Right renal cortex interstitium (tissue), 3 donors: ENCODE data around the gene OR51A7. TPM values are rescaled to one million over a fixed set of nuclear protein-coding genes. Genes with fewer than 3 reads are reported as not detected.
"Not testable (repeated sequence)": the region's sequence is repeated elsewhere in the genome, so short reads cannot be mapped to it uniquely, and the experiment has no call there.

ENCODE experiments used
- DNase-seq, 3 donors: peaks; one replicate each; pipeline ENCODE4 v3.0.0-alpha.2; 2013; ENCODE audit warnings: low read depth in 3 of 3, low spot score in 2 of 3
- polyA plus RNA-seq, 3 donors: library from polyadenylated mRNA; unstranded; fragments of 120-200 nt; gene quantifications; one replicate each; pipeline ENCODE4 v1.2.1, GENCODE V29; 2013; ENCODE audit not compliant: insufficient read length in 3 of 3

The OR51A7 gene
- not detected for polyA plus RNA-seq

- no peak for DNase-seq
These were observed at the start of gene OR51A7 for GRCh38 chr11:4903484-4903883. TSS of gene OR51A7 (plus strand) at chr11:4903783. CDS start at chr11:4907370, 3,587 bp downstream.

GRCh38 chr11:4854286-4854685, 49.3 kb upstream of the OR51A7 start:
- not testable (repeated sequence) for DNase-seq

- DNase-seq = no peak
These were observed 40.9 kb upstream of the OR51A7 start for GRCh38 chr11:4862447-4863236.

- no peak for DNase-seq
These were observed 39.7 kb upstream of the OR51A7 start for GRCh38 chr11:4863876-4864275.

GRCh38 chr11:4865855-4866254, 37.7 kb upstream of the OR51A7 start:
- DNase-seq = no peak

- no peak for DNase-seq
These were observed 22.4 kb upstream of the OR51A7 start for GRCh38 chr11:4881188-4881587.

GRCh38 chr11:4881860-4882500, 21.6 kb upstream of the OR51A7 start, which contains the start of gene OR51T1:
TSS of gene OR51T1 (plus strand) at chr11:4881900. CDS start at chr11:4881900, 0 bp downstream.
- no peak for DNase-seq

- DNase-seq = no peak
These were observed 21.0 kb upstream of the OR51A7 start for GRCh38 chr11:4882543-4882942.

GRCh38 chr11:4884361-4884760, 19.2 kb upstream of the OR51A7 start:
- DNase-seq = no peak

GRCh38 chr11:4886186-4886585, 17.4 kb upstream of the OR51A7 start:
- no peak for DNase-seq

GRCh38 chr11:4887591-4887990, 16.0 kb upstream of the OR51A7 start:
- no peak for DNase-seq

GRCh38 chr11:4890279-4890678, 13.3 kb upstream of the OR51A7 start:
- DNase-seq = no peak

- DNase-seq = no peak
These were observed 11.5 kb upstream of the OR51A7 start for GRCh38 chr11:4891996-4892640.

GRCh38 chr11:4916581-4916980, 13.0 kb downstream of the OR51A7 start:
- DNase-seq = peak in 1 of 3 donors; percentile 4

- DNase-seq = no peak
These were observed 15.7 kb downstream of the OR51A7 start, which contains the start of gene OR51G2 for GRCh38 chr11:4919250-4919649. TSS of gene OR51G2 (minus strand) at chr11:4919350. CDS start at chr11:4915663, 3,687 bp downstream.

GRCh38 chr11:4921796-4922195, 18.2 kb downstream of the OR51A7 start:
- no peak for DNase-seq

GRCh38 chr11:4922304-4922703, 18.7 kb downstream of the OR51A7 start:
- DNase-seq = no peak

GRCh38 chr11:4924239-4924638, 20.7 kb downstream of the OR51A7 start, which contains the start of gene OR51G1:
TSS of gene OR51G1 (minus strand) at chr11:4924339. CDS start at chr11:4924339, 0 bp downstream.
- DNase-seq = no peak

GRCh38 chr11:4926608-4927007, 23.0 kb downstream of the OR51A7 start:
- no peak for DNase-seq

- no peak for DNase-seq
These were observed 29.2 kb downstream of the OR51A7 start for GRCh38 chr11:4932751-4933150.

- DNase-seq = no peak
These were observed 33.2 kb downstream of the OR51A7 start for GRCh38 chr11:4936745-4937144.
